CD4-positive, alpha-beta T cell treated with Interleukin-4 for 1 hour (primary cell): ENCODE measurements around the gene NDUFC2.

Source experiments
- DNase-seq, 2 donors: peaks; one replicate each; pipeline ENCODE4 v3.0.0-alpha.2; 2020 to 2022

NDUFC2 gene

GRCh38 chr11:78025378-78025777, 54.3 kb downstream of the NDUFC2 start:
- no peak for DNase-seq

- DNase-seq: no peak
Observed at GRCh38 chr11:78023426-78023825, 56.2 kb downstream of the NDUFC2 start.

GRCh38 chr11:78022397-78023396, 57.0 kb downstream of the NDUFC2 start, which contains the start of gene KCTD14:
KCTD14 (minus strand) TSS chr11:78023276; CDS start chr11:78023249, 27 bp downstream.
- no peak for DNase-seq

DNA sequence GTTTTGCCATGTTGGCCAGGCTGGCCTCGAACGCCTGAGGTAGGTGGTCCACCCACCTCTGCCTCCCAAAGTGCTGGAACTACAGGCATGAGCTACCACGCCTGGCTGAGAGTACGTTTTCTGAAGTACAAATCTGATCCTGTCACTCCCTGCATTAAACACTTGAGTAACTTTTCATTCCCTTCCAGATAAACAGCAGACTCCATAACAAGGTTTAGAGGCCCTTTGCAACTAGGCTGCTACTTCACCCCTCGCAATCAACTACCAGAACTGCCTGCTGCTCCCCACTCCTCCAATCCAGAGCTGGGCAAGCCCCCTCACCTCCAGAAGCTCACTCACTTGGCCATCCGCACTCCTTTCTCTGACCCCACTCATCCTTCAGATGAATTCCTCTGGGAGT, 58.1 kb downstream of the NDUFC2 start:
- DNase-seq: no peak

DNA sequence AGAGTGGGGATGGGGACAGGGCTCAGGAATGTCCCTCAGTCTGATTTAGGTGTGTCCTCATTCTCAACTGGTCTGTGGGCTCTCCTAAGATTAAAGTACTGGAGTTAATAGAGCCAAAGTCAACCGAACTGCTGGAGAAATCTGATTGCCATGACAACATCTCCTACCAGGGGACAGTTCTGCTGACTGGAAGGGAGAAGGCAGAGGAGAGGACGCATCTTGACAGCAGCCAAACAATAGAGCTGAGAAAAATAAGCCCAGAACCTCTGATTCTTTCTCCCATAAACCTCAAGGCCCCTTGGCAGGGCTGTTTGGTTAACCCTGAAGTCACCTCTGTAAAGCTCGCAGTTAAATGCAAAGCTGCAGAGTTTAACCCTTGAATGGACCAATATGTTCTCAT, 59.4 kb downstream of the NDUFC2 start:
- no peak for DNase-seq

- DNase-seq: no peak
Observed at GRCh38 chr11:78019808-78020207, 59.9 kb downstream of the NDUFC2 start.
